WTC11 (cell line): ENCODE measurements around the gene SELENOH.
"Not testable (repeated sequence)": the region's sequence is repeated elsewhere in the genome, so short reads cannot be mapped to it uniquely, and the experiment has no call there.

Source experiments
- E2F1 ChIP-seq: sonication (generic); formaldehyde crosslinking; IDR thresholded peaks from 2 replicates; pipeline ENCODE4 v1.8.0; 2022; ENCODE audit warnings: mild to moderate bottlenecking, missing genetic modification reagents
- GTF2I ChIP-seq: fragments of 250-450 bp; sonication (Bioruptor Pico); conservative IDR thresholded peaks from 2 replicates; pipeline ENCODE4 v1.4.0; 2021; ENCODE audit warnings: mild to moderate bottlenecking
- SMAD3 ChIP-seq: sonication (generic); formaldehyde crosslinking; IDR thresholded peaks from 2 replicates; pipeline ENCODE4 v1.8.0; 2022; ENCODE audit warnings: missing genetic modification reagents, mild to moderate bottlenecking, borderline replicate concordance
- SP1 ChIP-seq: sonication (generic); formaldehyde crosslinking; conservative IDR thresholded peaks from 2 replicates; pipeline ENCODE4 v1.8.1; 2022; ENCODE audit warnings: missing genetic modification reagents
- TEAD1 ChIP-seq: sonication (generic); formaldehyde crosslinking; IDR thresholded peaks from 2 replicates; pipeline ENCODE4 v1.8.0; 2022; ENCODE audit warnings: mild to moderate bottlenecking, missing genetic modification reagents
- TF ChIP-seq, protein P1 (sequence below): fragments of 200-600 bp; IDR thresholded peaks from 2 replicates; pipeline ENCODE4 v1.8.0; 2022; ENCODE audit warnings: antibody characterized with exemption

DNA sequence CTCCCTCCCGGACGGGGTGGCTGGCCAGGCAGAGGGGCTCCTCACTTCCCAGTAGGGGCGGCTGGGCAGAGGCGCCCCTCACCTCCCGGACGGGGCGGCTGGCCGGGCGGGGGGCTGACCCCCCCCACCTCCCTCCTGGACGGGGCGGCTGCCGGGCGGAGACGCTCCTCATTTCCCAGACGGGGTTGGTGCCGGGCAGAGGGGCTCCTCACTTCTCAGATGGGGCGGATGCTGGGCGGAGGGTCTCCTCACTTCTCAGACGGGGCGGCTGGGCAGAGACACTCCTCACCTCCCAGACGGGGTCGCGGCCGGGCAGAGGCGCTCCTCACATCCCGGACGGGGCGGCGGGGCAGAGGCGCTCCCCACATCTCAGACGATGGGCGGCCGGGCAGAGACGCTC lies 24.6 kb upstream of the SELENOH start:
- TF ChIP-seq, protein P1, sequence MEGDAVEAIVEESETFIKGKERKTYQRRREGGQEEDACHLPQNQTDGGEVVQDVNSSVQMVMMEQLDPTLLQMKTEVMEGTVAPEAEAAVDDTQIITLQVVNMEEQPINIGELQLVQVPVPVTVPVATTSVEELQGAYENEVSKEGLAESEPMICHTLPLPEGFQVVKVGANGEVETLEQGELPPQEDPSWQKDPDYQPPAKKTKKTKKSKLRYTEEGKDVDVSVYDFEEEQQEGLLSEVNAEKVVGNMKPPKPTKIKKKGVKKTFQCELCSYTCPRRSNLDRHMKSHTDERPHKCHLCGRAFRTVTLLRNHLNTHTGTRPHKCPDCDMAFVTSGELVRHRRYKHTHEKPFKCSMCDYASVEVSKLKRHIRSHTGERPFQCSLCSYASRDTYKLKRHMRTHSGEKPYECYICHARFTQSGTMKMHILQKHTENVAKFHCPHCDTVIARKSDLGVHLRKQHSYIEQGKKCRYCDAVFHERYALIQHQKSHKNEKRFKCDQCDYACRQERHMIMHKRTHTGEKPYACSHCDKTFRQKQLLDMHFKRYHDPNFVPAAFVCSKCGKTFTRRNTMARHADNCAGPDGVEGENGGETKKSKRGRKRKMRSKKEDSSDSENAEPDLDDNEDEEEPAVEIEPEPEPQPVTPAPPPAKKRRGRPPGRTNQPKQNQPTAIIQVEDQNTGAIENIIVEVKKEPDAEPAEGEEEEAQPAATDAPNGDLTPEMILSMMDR = not testable (repeated sequence)
- TF ChIP-seq SP1, E2F1, SMAD3, TEAD1, GTF2I (CRISPR knock-in tag): not testable (repeated sequence)
